ENCODE results near the gene GRPEL1. TPM values are rescaled to one million over a fixed set of nuclear protein-coding genes. Genes with fewer than 3 reads are reported as not detected.
A peak's percentile ranks its signal among the peaks of the same experiment; 100 is the strongest.

Gene GRPEL1
- total and polyA plus RNA-seq, 8 donors = 20.1 to 33.9 (median 28.5) TPM

DNA sequence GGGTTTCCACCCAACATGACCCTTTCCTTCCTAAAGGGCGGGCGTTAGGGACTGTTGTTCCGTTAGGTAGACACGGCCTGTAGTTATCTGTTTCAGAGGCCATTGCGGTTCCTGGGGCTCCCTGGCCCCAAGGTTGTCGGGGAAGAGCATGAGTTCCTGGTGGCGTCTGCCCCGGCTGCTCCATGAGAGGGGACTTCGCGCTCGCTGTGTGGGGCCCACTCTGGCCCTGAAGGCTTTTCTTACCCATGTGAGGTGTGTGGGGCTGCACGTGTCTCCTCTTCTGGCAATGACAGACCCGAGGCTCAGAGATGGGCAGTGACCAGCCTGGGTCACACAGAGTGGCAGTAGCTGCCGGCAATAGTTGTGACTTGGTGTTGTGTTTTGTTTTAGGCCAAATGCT lies 15.6 kb downstream of the GRPEL1 start:
- Histone ChIP-seq H3K27ac (peak overlapping the region in 1 of 2 donors; percentile 80), H3K36me3 (peaks cover 0 to 57% of the 10 kb centered on the region in 2 donors)
- TF ChIP-seq, protein P1, sequence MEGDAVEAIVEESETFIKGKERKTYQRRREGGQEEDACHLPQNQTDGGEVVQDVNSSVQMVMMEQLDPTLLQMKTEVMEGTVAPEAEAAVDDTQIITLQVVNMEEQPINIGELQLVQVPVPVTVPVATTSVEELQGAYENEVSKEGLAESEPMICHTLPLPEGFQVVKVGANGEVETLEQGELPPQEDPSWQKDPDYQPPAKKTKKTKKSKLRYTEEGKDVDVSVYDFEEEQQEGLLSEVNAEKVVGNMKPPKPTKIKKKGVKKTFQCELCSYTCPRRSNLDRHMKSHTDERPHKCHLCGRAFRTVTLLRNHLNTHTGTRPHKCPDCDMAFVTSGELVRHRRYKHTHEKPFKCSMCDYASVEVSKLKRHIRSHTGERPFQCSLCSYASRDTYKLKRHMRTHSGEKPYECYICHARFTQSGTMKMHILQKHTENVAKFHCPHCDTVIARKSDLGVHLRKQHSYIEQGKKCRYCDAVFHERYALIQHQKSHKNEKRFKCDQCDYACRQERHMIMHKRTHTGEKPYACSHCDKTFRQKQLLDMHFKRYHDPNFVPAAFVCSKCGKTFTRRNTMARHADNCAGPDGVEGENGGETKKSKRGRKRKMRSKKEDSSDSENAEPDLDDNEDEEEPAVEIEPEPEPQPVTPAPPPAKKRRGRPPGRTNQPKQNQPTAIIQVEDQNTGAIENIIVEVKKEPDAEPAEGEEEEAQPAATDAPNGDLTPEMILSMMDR (IDR thresholded peaks at IDR 0.05) = no peak

DNA sequence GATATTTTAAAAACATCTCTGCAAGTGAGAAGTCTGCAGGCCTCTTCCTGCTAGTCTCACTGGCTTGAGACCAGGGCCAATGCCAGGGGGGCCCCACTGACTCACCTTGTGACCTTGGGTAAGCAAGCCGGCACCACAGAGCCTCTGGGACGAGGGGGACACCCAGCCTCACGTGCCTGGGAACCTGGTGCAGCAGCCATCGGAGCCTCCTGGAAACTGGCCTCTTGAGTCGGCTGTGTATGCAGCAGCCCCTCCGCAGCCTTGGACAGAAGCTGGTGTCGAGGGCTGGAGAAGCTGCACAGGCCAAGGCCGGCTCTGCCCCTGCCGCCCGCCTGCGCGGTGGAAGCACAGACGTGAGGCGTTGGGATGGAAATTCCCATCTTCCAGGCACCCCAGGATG lies 16.0 kb downstream of the GRPEL1 start:
- Histone ChIP-seq H3K9me3 (no peaks in the 10 kb centered on the region), H3K4me1 (peaks cover 6 to 47% of the 10 kb centered on the region in 2 donors), H3K4me3 (no peak overlapping the region), H3K27me3 (no peaks in the 10 kb centered on the region), H3K27ac (no peak overlapping the region), H3K36me3 (peaks cover 0 to 55% of the 10 kb centered on the region in 2 donors)
- intact Hi-C loops (cut with DNase I) = no loop called here
- DNase-seq (peak in 1 of 4 donors; percentile 60), ATAC-seq (no peak)
- TF ChIP-seq, protein P1 (IDR thresholded peaks at IDR 0.05) = no peak

More for the DNA sequence above, 15.6 kb downstream of the GRPEL1 start:
- H3K27me3 ChIP-seq = no peaks in the 10 kb centered on the region
- H3K9me3 ChIP-seq = no peaks in the 10 kb centered on the region
- DNase-seq (peak in 1 of 4 donors; percentile 58), ATAC-seq (no peak)
- intact Hi-C loops (cut with DNase I) = no loop called here
- H3K4me3 ChIP-seq = no peak overlapping the region
- H3K4me1 ChIP-seq = peaks cover 6 to 45% of the 10 kb centered on the region in 2 donors

DNA sequence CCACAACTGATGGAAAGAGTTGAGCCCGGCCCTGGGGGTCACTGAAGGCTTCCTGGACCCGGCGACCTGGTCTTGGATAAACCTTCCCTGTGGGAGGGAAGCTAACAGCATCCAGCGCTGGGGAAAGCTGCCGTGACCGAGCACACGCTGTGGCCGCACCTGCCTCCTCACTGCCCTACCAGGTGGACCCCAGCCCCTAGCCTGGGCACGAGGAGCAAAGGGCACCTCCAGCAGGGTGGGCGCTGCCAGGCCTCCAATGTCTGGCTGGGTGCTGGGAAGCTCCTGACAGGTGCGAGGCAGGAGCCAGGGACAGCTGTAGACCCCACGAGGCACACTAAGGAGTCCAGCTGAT lies 16.7 kb downstream of the GRPEL1 start:
- Histone ChIP-seq H3K27me3 (no peaks in the 10 kb centered on the region), H3K27ac (no peak overlapping the region), H3K4me1 (peaks cover 6 to 55% of the 10 kb centered on the region in 2 donors), H3K4me3 (no peak overlapping the region), H3K9me3 (no peaks in the 10 kb centered on the region), H3K36me3 (peaks cover 0 to 48% of the 10 kb centered on the region in 2 donors)
- no peak for ATAC-seq
- DNase-seq = peak in 1 of 4 donors; percentile 59
- intact Hi-C loops (cut with DNase I) = no loop called here
- TF ChIP-seq, protein P1 (IDR thresholded peaks at IDR 0.05) = no peak

DNA sequence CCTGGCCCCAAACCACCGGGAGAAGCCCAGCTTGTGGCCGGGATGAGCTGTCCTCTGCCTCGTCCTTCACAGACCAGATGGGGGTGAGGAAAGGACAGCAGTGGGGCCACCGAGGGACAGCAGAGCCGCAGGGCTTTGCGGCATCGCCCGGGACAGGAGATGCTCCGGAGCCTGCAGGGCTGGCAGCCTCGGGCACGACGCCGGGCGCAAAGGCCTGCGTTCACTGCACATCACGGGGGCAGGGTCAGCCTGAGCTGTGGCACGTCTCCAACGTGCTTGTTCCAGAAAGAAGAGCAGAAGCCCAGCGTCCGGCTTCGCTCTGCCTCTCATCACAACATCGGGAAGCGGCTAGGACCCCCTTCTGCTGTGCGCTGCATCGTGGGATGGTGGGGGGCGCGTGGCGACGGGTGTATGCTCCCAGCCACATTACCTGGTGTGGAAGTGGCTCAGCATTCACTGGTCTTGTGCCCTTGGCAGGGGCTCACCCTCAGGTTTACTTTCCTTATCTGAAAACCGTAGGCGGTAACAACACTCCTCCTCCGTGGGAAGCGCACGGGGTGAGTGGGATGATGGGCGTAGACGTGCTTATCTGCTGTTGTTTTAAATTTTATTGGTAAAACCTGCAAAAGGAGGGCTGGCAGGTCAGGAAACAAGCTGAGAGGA lies 17.3 kb downstream of the GRPEL1 start:
- no peaks in the 10 kb centered on the region for H3K9me3 ChIP-seq
- TF ChIP-seq, protein P1 (IDR thresholded peaks at IDR 0.05) = no peak
- DNase-seq (peak in 1 of 4 donors; percentile 75), ATAC-seq (no peak)
- H3K4me1 ChIP-seq = peaks cover 6 to 60% of the 10 kb centered on the region in 2 donors
- H3K27ac ChIP-seq = no peak overlapping the region
- H3K27me3 ChIP-seq = no peaks in the 10 kb centered on the region
- intact Hi-C loops (cut with DNase I) = no loop called here
- no peak overlapping the region for H3K4me3 ChIP-seq
- peaks cover 0 to 43% of the 10 kb centered on the region in 2 donors for H3K36me3 ChIP-seq

DNA sequence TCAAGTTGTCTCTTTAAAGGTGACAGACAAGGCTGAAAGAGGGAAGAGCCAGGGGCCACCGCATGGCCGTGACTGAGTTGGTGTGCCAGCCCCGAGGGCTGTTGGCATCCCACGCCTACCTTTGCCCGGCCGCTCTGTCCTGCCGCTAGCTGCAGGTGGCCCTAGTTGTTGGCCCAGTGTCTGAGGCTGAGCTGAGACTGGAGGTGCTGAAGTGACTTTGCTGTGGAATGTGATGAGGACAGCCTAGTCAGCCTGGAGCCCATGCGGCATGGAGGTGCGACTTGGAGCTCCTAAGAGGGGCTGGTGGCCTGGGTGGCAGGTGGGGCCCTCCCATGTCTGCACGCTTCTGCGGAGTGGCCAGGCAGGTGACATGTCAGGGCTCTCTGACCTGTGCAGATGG lies 18.1 kb downstream of the GRPEL1 start:
- Histone ChIP-seq H3K4me3 (no peak overlapping the region), H3K27ac (no peak overlapping the region), H3K9me3 (no peaks in the 10 kb centered on the region), H3K4me1 (peaks cover 10 to 62% of the 10 kb centered on the region in 2 donors), H3K27me3 (no peaks in the 10 kb centered on the region), H3K36me3 (peaks cover 0 to 34% of the 10 kb centered on the region in 2 donors)
- ATAC-seq (no peak), DNase-seq (no peak)
- intact Hi-C loops (cut with DNase I) = no loop called here
- TF ChIP-seq, protein P1 (IDR thresholded peaks at IDR 0.05) = no peak
